Renal pelvis (tissue), 4 donors: ENCODE results near the gene MERTK. TPM values are rescaled to one million over a fixed set of nuclear protein-coding genes. Genes with fewer than 3 reads are reported as not detected.
"Not testable (repeated sequence)": the region's sequence is repeated elsewhere in the genome, so short reads cannot be mapped to it uniquely, and the experiment has no call there.

Source experiments
- DNase-seq: peaks from one replicate; pipeline ENCODE4 v3.0.0-alpha.2; 2013
- polyA plus RNA-seq, 3 donors: library from polyadenylated mRNA; unstranded; fragments of 120-200 nt; gene quantifications; one replicate each; pipeline ENCODE4 v1.2.1, GENCODE V29; 2013; ENCODE audit not compliant: insufficient read length in 3 of 3

Gene MERTK
- polyA plus RNA-seq, 3 donors, result 18.3 to 24.4 (median 19.9) TPM

DNA sequence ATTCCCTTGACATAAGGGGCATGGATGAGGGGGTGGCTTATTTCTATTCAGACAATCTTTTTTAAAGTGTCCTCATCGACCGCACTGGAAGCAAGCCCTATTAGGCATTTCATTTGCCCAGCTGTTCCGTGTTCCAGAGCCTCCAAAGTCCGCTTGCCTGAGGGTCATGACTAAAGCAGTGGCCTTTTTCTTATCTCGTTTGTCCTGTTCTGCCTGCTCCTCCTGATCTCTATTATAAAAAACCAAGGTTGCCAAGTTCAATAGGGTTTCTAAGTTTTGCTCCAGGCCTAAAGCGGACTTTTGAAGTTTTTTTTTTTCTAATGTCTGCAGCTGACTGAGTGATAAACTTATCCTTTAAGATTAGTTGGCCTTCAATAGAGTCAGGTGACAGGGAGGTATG, 143.1 kb downstream of the MERTK start:
- DNase-seq, result not testable (repeated sequence)

DNA sequence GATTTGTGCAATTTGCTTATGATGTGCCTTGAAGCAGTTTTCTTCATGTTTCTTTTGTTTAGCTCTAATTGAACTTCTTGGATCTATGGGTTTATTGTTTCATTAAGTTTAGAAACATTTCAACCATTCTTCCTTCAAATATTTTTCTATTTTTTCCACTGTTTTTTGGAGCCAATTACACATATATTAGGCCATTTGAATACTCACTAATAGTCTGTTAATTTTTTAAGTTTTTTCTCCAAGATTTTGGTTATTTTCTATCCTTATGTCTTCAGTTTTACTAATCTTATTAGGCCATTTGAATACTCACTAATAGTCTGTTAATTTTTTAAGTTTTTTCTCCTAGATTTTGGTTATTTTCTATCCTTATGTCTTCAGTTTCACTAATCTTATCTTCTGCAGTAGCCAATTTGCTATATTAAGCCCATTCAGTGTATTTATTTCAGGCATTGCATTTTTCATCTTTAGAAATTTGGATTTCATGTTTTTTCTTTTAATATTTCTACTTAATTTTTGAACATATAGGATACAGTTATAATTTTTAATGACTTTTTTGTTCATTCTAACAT, 147.1 kb downstream of the MERTK start:
- no peak for DNase-seq

DNA sequence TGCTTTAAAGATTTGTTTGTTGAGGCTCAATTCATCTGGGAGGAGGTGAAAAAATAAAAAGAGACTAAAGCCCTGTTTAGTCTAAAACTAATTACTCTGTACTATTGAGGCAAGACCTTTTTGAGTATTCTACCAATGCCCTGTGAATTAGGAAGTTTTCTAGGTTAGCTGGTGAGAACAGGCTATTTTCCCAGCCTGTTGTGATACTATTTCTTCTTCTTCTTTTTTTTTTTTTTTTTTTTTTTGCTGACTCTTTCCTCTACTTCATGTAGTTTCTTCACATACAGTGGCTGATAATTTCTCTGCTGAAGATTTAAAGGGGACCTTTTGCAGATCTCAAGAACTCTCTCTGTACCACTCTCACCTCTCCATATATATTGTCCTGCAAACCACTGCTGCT, 147.8 kb downstream of the MERTK start:
- DNase-seq, result no peak

DNA sequence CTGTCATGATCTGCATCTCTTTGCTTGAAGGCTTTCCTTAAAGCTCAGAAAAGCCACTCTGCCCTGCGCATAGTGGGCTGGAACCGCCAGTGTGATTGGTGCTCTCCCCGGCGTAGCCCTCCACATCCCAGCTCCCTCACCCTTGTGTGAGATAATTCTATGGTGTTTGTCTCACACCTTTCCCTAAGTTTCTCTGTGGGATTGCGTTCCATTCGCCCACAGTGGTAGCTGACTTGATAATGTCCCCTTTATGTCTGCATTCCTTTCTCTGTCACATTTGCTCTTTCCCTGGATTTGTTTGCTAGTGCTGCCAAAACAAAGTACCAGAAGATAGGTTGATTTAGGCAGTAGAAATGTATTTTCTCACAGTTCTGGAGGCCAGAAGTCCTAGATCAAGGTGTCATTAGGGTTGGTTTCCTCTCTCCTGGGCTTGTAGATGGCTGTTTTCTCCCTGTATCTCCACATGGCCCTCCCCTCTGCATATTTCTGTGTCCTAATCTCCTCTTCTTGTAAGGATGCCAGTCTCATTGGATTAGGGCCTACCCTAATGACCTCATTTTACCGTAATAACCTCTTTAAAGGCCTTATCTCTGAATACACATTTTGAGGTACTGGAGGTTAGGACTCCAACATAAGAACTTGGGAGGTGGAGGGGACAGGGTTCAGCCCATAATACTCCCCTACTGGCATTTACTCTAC, 149.3 kb downstream of the MERTK start:
- DNase-seq, result no peak

DNA sequence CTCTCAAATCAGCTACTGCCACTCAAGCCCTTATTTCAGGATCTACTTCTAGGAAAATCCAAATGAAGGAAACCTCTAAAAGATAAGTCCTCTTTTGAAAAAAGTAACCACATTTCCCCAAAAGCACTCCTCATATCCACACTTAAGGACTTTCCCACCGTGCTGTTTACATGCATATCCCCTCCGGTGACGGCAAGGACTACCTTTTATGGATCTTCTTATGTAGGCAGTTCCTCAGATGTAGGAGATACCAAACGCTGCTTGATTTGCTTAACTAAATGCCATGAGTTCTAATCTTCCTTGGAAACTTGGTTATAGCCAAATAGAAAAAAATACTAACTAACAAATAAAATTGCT, 149.8 kb downstream of the MERTK start:
- DNase-seq, result no peak

DNA sequence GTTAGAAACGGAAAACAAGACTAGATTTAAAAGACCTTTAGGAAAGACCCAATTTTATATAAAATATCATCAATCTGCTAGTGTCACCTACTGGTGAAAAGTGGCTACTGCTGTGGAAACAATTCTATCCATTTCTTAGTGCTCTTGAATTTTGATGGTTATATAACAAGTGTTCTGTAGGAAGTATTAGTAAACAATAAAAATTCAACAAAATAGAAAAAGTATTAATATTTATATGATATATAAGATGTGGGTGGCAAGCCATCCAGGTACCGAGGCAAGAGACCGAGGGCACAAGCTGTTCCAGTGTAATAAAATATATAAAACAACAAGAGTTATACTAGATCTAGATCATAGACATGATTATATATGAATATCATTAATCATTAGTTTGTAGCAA, 150.5 kb downstream of the MERTK start:
- DNase-seq, result peak; percentile 50

DNA sequence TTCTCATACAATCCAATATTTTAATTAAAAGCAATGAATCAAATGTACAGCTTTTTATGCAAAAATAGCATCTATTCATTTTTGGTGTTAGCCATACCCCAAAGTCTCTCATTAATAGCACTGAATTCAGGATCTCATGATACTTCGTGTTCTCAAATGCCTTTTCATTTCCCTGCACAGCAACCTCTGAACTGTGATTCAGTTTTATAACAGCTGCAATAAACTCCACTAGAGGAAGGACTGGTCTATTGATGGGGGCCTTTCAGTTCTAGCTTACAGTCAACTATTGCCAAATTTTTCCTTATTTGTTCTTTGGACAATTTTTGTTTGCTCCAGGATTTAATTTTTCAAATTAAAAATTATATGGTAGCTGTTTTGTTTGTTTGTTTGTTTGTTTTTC, 151.9 kb downstream of the MERTK start:
- DNase-seq, result no peak

DNA sequence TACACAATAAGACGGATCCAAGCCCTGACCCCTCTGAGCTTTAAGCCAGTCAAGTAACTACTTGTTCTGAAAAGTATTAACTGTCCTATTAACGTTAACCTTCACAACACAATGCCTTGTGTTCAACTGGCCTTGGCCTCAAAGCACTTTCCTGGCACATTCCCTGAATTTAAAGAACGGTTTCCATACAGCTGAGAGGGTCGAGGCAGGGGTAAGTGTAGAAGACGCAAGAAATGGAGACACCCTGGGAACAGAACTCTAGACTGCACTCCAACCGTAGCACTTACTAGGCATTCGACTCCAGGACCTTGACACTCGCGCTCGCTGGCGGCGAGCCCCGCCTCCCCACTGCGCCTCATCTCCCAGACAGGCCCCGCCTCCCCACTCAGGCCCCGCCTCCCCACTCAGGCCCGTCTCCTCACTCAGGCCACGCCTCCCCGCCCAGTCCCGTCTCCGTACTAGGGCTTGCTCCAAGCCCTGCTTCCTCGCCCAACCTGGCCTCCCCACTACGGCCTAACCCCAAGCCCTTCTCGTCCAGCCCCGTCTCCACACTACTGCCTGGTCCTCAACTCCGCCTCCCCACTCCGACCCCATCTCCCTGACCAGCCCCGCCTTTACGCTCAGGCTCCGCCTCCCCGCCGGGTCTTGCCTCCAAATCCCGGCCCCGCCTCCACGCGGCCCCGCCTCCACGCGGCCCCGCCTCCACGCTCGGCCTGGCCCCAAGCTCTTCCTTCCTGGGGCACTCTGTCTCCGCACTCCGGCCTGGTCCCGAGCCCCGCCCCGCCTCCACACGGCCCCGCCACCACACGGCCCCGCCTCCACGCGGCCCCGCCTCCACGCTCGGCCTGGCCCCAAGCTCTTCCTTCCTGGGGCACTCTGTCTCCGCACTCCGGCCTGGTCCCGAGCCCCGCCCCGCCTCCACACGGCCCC, 155.8 kb downstream of the MERTK start:
- DNase-seq, result peak; percentile 96

DNA sequence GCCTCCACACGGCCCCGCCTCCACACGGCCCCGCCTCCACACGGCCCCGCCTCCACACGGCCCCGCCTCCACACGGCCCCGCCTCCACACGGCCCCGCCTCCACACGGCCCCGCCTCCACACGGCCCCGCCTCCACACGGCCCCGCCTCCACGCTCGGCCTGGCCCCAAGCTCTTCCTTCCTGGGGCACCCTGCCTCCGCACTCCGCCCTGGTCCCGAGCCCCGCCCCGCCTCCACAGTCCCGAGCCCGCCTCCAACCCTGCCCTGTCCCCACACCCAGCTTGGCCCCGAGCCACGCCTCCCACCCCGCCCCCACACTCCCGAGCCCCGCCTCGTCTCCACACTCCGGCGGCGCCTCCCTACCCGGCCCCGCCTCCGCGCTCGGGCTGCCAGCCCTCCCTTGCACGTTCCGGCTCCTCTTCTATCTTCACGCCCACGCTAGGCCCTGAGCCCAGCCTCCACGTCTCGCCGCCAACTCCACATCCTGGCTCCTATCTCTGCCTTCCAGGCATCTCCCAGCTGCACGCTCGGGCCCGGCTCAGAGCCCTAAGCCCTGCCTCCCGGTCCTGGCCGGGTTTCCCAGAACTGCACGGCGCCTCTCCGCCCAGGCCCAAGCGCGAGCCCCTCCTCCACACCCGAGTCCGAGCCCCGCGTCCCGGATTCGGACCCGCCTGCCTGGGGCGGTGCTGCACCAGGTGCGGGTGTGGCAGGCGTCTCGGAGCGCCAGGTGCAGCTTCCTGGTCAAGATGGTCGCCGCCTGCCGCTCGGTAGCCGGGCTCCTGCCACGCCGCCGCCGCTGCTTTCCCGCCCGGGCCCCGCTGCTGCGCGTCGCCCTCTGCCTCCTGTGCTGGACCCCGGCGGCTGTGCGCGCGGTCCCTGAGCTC, 156.7 kb downstream of the MERTK start, which contains the start of gene TMEM87B:
TMEM87B (plus strand) TSS at position 423 of the 883 bp plus-strand sequence; CDS start at position 746, 323 bp downstream.
- DNase-seq, result peak; percentile 97

DNA sequence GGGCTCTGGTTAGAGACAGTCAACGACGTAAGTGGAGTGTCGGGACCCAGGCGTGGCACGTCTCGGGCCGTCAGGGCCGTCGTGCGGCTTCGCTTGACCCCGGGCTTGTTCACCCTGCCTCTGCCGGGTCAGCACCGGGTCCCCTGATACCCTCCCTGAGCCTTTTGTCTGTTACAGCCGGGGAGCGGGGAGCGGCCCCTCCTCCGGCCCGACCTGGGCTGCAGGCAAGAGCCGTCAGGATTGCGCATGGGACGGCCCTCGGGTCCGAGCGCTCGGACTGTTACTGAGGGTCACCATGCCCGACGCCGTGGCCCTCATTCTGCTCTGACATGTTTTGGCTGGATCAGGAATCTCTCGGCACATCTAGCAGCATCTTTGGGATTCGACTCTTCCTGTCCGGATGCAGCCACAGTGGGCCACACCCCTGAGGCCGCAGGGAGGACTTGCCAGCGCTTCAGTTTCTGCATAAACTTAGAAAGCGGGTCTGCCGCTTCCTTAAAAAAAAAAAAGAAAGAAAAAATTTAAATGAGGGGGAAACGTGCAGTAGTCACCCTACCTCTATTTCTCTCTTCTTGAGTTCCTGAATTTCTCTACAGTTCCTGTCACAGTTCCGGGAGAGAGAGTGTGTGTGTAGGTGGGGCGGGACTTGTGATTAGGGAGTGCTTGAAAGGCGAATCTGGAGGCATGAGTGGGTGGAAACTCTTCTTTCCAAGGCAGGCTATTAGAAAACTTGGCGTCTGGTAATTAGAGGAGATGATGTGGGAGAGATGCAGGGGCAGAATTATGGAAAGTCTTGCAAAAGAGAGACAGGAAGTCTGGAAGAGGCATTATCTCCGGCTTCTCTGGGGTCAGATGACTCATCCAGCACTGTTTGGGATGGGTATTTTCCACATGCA, 157.6 kb downstream of the MERTK start:
- peak; percentile 81 for DNase-seq

DNA sequence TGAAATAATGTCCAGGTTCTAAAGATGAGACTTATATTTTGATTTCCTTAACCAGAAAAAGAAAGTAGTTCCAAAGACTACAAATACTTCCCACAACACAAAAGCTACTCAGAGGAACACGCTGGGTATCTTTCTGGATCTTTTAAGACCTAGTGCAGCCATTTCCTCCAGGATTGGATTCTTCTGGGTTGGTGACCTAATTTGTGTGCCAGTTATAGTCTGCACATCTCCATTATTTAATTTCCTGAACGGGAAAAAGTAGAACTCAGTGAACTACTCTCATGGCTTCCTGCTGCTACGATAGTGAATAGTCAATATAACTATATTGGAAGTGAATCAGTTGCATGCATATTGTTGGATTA, 158.2 kb downstream of the MERTK start:
- no peak for DNase-seq

DNA sequence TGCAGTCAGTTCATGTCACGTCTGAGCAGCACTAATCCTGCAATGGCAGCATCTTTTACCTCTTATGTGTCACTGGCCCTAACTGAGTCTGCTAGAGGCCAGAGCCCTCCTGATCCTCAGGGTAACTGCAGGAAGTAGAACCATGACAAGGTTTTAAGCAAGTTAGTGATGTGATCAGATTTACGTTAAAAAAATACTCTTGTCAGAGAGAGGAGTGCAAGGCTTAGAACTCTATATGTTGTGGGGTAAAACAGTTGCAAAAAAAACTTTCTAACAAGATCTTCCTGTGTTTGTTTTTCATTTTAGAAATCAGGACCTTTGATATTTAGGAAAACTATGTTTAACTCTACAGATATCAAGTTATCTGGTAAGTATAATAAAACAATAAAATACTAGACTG, 161.3 kb downstream of the MERTK start:
- no peak for DNase-seq

DNA sequence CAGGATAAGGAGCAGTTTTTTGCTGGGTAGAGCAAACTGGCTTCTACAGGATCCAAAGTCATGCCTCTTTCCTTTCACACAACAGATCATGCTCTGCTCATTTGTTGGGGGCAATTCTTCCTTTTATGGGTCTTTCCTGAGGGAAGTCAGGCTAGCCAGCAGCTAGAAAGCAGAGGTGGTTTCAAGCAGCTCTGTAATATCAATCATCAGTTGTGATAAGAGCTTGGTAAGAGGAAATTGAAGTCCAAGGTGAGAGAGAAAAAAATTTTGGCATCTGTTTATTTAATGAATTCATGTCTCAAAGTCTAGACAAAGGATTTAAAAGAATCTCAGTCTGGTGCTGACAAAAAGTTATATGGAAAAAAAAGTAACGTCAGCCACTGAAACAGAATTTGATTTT, 162.9 kb downstream of the MERTK start:
- DNase-seq, result no peak

DNA sequence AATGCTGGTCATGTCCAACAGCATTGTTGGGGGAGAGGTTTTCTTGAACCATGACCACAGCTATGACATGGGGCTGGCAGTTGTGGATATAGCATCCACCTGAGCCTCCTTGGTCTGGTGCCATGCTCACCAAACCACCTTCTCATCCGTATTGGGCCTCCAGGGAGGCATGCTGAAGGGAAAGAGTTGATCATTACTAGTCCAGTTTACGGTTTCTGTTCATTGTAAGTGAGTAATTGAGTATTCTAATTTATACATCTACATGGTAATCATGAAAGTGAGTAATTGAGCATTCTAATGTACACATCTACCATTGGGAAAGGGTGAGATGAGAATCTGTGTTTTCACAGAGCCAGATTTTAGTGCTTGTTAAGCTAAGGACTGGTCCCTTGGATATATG, 163.4 kb downstream of the MERTK start:
- DNase-seq, result no peak

DNA sequence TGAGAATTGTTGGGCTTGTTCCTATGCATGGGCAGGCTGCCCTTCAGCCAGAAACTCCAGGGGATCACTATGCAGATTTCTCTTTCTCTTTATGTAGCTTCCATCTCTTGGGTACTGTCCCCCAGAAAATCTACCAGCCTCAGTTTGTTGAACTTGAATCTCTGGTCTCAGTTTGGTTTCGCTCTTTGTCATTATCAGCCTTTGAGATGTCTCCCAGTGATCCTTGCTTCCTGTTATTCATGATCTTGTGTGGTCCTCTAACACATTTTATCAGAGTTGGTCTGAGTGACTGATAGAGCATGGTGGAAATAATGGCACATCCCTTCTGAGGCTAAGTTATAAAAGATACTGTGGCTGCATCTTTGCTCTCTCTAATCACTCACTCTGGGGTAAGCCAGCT, 164.5 kb downstream of the MERTK start:
- DNase-seq, result no peak

DNA sequence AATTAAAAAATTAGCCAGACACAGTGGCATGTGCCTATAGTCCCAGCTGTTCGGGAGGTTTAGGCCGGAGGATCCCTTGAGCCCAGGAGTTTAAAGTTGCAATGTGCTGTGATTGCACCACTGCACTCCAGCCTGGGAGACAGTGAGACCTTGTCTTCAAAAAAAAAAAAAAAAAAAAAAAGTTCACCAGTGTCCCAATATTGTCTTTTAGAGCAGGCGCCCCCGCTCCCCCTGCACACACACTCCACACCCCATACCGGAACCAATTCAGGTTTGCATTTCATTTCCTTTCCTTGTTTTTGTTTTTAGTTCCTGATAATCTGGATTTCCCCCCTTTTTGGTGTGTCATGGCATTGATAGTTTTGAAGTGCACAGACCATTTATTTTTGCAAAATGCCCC, 167.1 kb downstream of the MERTK start:
- DNase-seq, result no peak

DNA sequence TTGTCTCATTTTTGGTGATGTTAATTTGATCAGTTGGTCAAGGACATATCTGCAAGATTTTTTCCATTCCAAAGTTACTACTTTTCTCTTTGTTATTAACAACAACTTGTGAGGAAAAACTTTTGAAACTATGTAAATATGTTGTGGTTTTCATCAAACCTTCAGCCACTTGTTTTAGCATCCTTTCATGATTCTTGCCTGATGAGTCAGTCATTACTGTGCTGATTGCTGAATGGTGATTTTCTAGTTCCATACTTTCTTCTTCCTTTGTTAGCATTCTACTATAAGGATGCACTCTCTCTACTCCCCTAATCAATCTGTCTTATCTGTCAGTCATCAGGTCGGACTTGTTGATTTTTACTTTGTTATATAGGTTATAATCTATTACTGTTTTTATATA, 167.6 kb downstream of the MERTK start:
- DNase-seq, result no peak

DNA sequence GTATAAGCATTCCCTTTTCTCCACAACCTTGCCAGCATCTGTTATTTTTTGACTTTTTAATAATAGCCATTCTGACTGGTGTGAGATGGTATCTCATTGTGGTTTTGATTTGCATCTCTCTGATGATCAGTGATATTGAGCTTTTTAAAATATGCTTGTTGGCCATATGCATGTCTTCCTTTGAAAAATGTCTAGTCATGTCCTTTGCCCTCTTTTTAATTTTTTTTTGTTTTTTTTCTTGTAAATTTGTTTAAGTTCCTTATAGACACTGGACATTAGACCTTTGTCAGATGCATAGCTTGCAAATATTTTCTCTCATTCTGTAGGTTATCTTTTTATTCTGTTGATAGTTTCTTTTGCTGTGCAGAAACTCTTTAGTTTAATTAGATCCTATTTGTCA, 171.4 kb downstream of the MERTK start:
- not testable (repeated sequence) for DNase-seq

DNA sequence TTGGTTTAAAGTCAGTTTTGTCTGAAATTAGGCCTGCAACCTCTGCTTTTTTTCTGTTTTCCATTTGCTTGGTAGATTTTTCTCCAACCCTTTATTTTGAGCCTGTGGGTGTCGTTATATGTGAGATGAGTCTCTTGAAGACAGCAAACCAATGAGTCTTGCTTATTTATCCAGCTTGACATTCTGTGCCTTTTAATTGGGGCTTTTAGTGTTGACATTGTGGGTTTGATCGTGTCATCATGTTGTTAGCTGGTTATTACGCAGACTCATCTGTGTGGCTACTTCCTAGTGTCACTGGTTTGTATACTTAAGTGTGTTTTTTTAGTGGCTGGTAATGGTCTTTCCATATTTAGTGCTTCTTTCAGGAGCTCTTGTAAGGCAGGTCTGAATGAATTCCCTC, 175.5 kb downstream of the MERTK start:
- no peak for DNase-seq

DNA sequence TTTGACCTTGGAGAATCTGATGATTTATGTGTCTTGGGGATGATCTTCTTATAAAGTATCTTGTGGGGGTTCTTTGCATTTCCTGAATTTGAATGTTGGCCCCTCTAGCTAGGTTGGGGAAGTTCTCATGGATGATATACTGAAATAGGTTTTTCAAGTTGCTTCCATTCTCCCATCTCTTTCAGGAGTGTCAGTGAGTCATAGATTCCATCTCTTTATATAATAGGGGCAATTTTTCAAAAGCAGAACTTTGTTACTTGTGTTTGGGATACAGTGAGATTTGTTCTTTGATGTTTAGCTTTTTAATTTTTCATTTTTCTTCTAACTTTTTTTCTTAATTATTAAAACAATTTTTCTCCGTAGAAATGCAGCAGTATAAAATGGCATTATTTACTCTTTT, 176.1 kb downstream of the MERTK start:
- no peak for DNase-seq
